Endothelial cell of umbilical vein (primary cell): ENCODE data around the gene GPR89A. TPM values are rescaled to one million over a fixed set of nuclear protein-coding genes. Genes with fewer than 3 reads are reported as not detected.
"Not testable (repeated sequence)": the region's sequence is repeated elsewhere in the genome, so short reads cannot be mapped to it uniquely, and the experiment has no call there.

Experiments used
- BruUV-seq: library from RNA; stranded (reverse); fragments of 400-500 nt; replicated peaks from 2 replicates; lab custom pipeline; 2021; lab: Mats Ljungman, UMichigan
- CTCF ChIA-PET: fragments of 300-600, 350-600 bp; sonication (Branson Sonifier 250); formaldehyde crosslinking; loops from one replicate; lab custom pipeline; 2021; ENCODE audit warnings: antibody characterized with exemption, inconsistent platforms; lab: Charles Lee
- POLR2A ChIA-PET: fragments of 300-600, 350-600 bp; sonication (Branson Sonifier 250); formaldehyde crosslinking; loops from one replicate; lab custom pipeline; 2021; ENCODE audit warnings: antibody characterized with exemption, inconsistent platforms; lab: Charles Lee
- DNase-seq: peaks from one replicate; pipeline ENCODE4 v3.0.0-alpha.2; 2011; ENCODE audit warnings: low read depth, low spot score
- FAIRE-seq: peaks from 2 replicates; lab custom pipeline; 2011; peaks lifted over from hg19 to GRCh38; lab: Jason Lieb, UNC
- H2AFZ ChIP-seq: 2 replicates; pipeline ENCODE4 v1.6.0; 2012; ENCODE audit warnings: low read depth, low read length, control low read depth, inconsistent platforms
- H3K27ac ChIP-seq: 2 replicates; pipeline ENCODE4 v1.5.1; 2011; ENCODE audit warnings: low read depth, mild to moderate bottlenecking, control low read depth, low read length, moderate library complexity; ENCODE audit not compliant: insufficient read depth
- H3K27me3 ChIP-seq, 2 experiments: 2 replicates each; pipeline versions ENCODE4 v1.6.0 to v1.6.1; 2011; ENCODE audit warnings: low read length in 2 of 2, mixed read lengths in 1 of 2; ENCODE audit not compliant: control insufficient read depth in 2 of 2, insufficient read depth in 2 of 2
- H3K36me3 ChIP-seq, 2 experiments: 2 replicates in 1 of 2; 3 replicates in 1 of 2; pipeline ENCODE4 v1.5.1; 2011; ENCODE audit warnings: low read length in 2 of 2, mild to moderate bottlenecking in 1 of 2, moderate library complexity in 1 of 2; ENCODE audit not compliant: control insufficient read depth in 2 of 2, insufficient read depth in 2 of 2; ENCODE audit errors: extremely low read depth in 1 of 2
- H3K4me1 ChIP-seq: 3 replicates; pipeline ENCODE4 v1.5.1; 2011; ENCODE audit warnings: mild to moderate bottlenecking, low read length; ENCODE audit not compliant: control insufficient read depth, insufficient read depth; ENCODE audit errors: extremely low read depth
- H3K4me2 ChIP-seq: 2 replicates; pipeline ENCODE4 v1.6.1; 2011; ENCODE audit warnings: low read length, control low read depth, mixed read lengths; ENCODE audit not compliant: insufficient read depth
- H3K4me3 ChIP-seq, 3 experiments: fragments of 200-600 bp in 1 of 3; sonication (generic), shearing (Covaris generic) in 1 of 3; replicated peaks in 1 of 3; 2 replicates each; pipeline ENCODE4 v1.5.1; 2011 to 2016; ENCODE audit warnings: control low read depth in 3 of 3, low read length in 3 of 3, mild to moderate bottlenecking in 2 of 3, inconsistent platforms in 1 of 3, low read depth in 1 of 3, moderate library complexity in 1 of 3; ENCODE audit not compliant: insufficient read depth in 1 of 3
- H3K79me2 ChIP-seq: 2 replicates; pipeline ENCODE4 v1.6.0; 2012; ENCODE audit warnings: low read length, inconsistent platforms; ENCODE audit not compliant: control insufficient read depth, insufficient read depth
- H3K9ac ChIP-seq: replicated peaks from 2 replicates; pipeline ENCODE3; 2011; ENCODE audit warnings: low read length, control low read depth; ENCODE audit not compliant: insufficient read depth; ENCODE audit errors: extremely low read depth
- H3K9me1 ChIP-seq: replicated peaks from 3 replicates; pipeline ENCODE4 v1.6.0; 2011; ENCODE audit warnings: mild to moderate bottlenecking, low read length; ENCODE audit not compliant: control insufficient read depth, insufficient read depth; ENCODE audit errors: extremely low read depth
- H3K9me3 ChIP-seq: replicated peaks from 2 replicates; pipeline ENCODE4 v1.5.1; 2012; ENCODE audit warnings: low read length, inconsistent platforms; ENCODE audit not compliant: control insufficient read depth, insufficient read depth
- H4K20me1 ChIP-seq: replicated peaks from 2 replicates; pipeline ENCODE3; 2011; ENCODE audit warnings: mild to moderate bottlenecking, low read length; ENCODE audit not compliant: control insufficient read depth, insufficient read depth; ENCODE audit errors: extremely low read depth
- dilution Hi-C: fragments of 300-500 bp; cut with MboI; formaldehyde crosslinking; loops from one replicate; pipeline ENCODE4 v1.15.0; 2019; ENCODE audit warnings: low sequenced_read_pairs; ENCODE audit not compliant: extremely low pct_ligation_motif_present
- intact Hi-C: fragments of 100-400 bp; cut with micrococcal nuclease; formaldehyde crosslinking; loops from one replicate; pipeline ENCODE4 v1.10.0; 2022
- polyA plus RNA-seq, 4 experiments: library from polyadenylated mRNA; depleted of rRNA in 3 of 4; stranded (reverse) in 3 of 4; unstranded in 1 of 4; fragments of >200 nt; gene quantifications; 2 replicates each; pipeline versions ENCODE4 v1.2.1 to v1.2.3, GENCODE V29; 2011 to 2012; ENCODE audit warnings: missing spikeins in 1 of 4
- total RNA-seq: library from RNA; stranded (reverse); gene quantifications from 2 replicates; pipeline ENCODE4 v1.2.3, GENCODE V29; 2021

GPR89A gene
- total and polyA plus RNA-seq, 2 donors (not counting 3 experiments of a cell fraction or from before 2014, with no cell fraction given) = 13.8 to 35.7 TPM

GRCh38 chr1:145592347-145592746 is 15.4 kb upstream of the GPR89A start:
- H3K79me2 ChIP-seq, H3K4me3 ChIP-seq, H3K9me3 ChIP-seq, H3K4me1 ChIP-seq, dilution Hi-C loops, BruUV-seq, POLR2A ChIA-PET, H2AFZ ChIP-seq, H3K4me2 ChIP-seq, H3K9ac ChIP-seq, FAIRE-seq, CTCF ChIA-PET, H4K20me1 ChIP-seq, H3K27ac ChIP-seq, DNase-seq, H3K9me1 ChIP-seq, H3K27me3 ChIP-seq, H3K36me3 ChIP-seq: not testable (repeated sequence)
- intact Hi-C loops = loop anchor here (2.0 kb wide), 1 partner anchor 128 kb away; no protein-coding TSS in a partner anchor

GRCh38 chr1:145595421-145595820 is 12.4 kb upstream of the GPR89A start:
- H3K79me2 ChIP-seq, BruUV-seq, intact Hi-C loops, H3K36me3 ChIP-seq, dilution Hi-C loops, H3K4me3 ChIP-seq, DNase-seq, POLR2A ChIA-PET, H4K20me1 ChIP-seq, FAIRE-seq, H3K27ac ChIP-seq, CTCF ChIA-PET, H3K9ac ChIP-seq, H2AFZ ChIP-seq, H3K9me1 ChIP-seq, H3K4me2 ChIP-seq, H3K4me1 ChIP-seq, H3K9me3 ChIP-seq, H3K27me3 ChIP-seq: not testable (repeated sequence)

- H3K9me3 ChIP-seq, H3K27me3 ChIP-seq, H3K79me2 ChIP-seq, CTCF ChIA-PET, H3K27ac ChIP-seq, H3K4me1 ChIP-seq, DNase-seq, H4K20me1 ChIP-seq, H2AFZ ChIP-seq, FAIRE-seq, H3K9ac ChIP-seq, dilution Hi-C loops, H3K9me1 ChIP-seq, H3K36me3 ChIP-seq, H3K4me3 ChIP-seq, BruUV-seq, POLR2A ChIA-PET, intact Hi-C loops, H3K4me2 ChIP-seq: not testable (repeated sequence)
Measured at GRCh38 chr1:145596236-145596635, 11.6 kb upstream of the GPR89A start.

GRCh38 chr1:145599426-145599825 is 8.4 kb upstream of the GPR89A start:
- H4K20me1 ChIP-seq, H3K79me2 ChIP-seq, dilution Hi-C loops, H2AFZ ChIP-seq, H3K4me1 ChIP-seq, H3K4me3 ChIP-seq, H3K4me2 ChIP-seq, H3K9me3 ChIP-seq, BruUV-seq, H3K27me3 ChIP-seq, intact Hi-C loops, FAIRE-seq, DNase-seq, CTCF ChIA-PET, H3K36me3 ChIP-seq, H3K27ac ChIP-seq, H3K9me1 ChIP-seq, POLR2A ChIA-PET, H3K9ac ChIP-seq: not testable (repeated sequence)
